ENCODE data around the gene PARP2.

DNA sequence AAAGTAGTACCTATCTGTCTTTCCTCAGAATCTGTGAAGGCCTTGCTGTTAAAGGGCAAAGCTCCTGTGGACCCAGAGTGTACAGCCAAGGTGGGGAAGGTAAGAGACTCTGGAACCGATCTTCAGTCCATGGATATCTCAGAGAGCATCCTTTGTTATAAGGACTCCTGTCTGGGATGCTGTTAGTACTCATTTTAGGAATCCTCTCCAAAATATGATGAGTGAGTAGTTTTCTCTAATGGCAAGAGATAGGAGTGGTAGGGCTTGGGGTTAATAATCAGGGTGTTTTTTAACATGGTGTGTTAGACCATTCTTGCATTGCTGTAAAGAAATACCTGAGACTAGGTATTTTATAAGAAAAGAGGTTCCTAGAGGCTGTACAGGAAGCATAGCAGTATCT, 1.9 kb downstream of the PARP2 start:
- no peak for TF ChIP-seq POLR2A (IDR thresholded peaks at IDR 0.05)
- TF ChIP-seq, protein P1, sequence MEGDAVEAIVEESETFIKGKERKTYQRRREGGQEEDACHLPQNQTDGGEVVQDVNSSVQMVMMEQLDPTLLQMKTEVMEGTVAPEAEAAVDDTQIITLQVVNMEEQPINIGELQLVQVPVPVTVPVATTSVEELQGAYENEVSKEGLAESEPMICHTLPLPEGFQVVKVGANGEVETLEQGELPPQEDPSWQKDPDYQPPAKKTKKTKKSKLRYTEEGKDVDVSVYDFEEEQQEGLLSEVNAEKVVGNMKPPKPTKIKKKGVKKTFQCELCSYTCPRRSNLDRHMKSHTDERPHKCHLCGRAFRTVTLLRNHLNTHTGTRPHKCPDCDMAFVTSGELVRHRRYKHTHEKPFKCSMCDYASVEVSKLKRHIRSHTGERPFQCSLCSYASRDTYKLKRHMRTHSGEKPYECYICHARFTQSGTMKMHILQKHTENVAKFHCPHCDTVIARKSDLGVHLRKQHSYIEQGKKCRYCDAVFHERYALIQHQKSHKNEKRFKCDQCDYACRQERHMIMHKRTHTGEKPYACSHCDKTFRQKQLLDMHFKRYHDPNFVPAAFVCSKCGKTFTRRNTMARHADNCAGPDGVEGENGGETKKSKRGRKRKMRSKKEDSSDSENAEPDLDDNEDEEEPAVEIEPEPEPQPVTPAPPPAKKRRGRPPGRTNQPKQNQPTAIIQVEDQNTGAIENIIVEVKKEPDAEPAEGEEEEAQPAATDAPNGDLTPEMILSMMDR (IDR thresholded peaks at IDR 0.05): no peak
